HCT116 (cell line): ENCODE data around the gene RECQL5. TPM values are rescaled to one million over a fixed set of nuclear protein-coding genes. Genes with fewer than 3 reads are reported as not detected.

Experiments
- ATAC-seq: fragments of 200-7000 bp; cut with Tn5 transposase; 2 replicates; pipeline ENCODE4 v1.9.1; 2020; ENCODE audit warnings: mild to moderate bottlenecking, moderate library complexity
- BruUV-seq: library from RNA; stranded (reverse); fragments of 400-500 nt; replicated peaks from 2 replicates; lab custom pipeline; 2021; lab: Mats Ljungman, UMichigan
- CTCF ChIA-PET: fragments of 300-600 bp; sonication (Branson Sonifier 250); formaldehyde crosslinking; loops from one replicate; lab custom pipeline; 2021; ENCODE audit warnings: antibody characterized with exemption; lab: Charles Lee
- POLR2A ChIA-PET: fragments of 300-600, 350-600 bp; sonication (Branson Sonifier 250); formaldehyde crosslinking; loops from one replicate; lab custom pipeline; 2021; ENCODE audit warnings: antibody characterized with exemption; lab: Charles Lee
- RAD21 ChIA-PET, 2 experiments: fragments of 300-600 bp; sonication (Branson Sonifier 250); formaldehyde crosslinking; loops; one replicate each; lab custom pipeline; 2023; ENCODE audit warnings: low total read pairs in 2 of 2; ENCODE audit not compliant: uncharacterized antibody in 2 of 2, unreplicated experiment in 2 of 2, low non-redundant PET in 1 of 2; lab: Charles Lee
- DNase-seq: peaks from one replicate; pipeline ENCODE4 v3.0.0-alpha.2; 2010; ENCODE audit warnings: low read depth, low spot score
- H2AFZ ChIP-seq: fragments of 200-600 bp; shearing (Covaris generic), sonication (generic); 2 replicates; pipeline ENCODE4 v1.6.1; 2017; ENCODE audit warnings: low read depth, mixed run types, mixed read lengths, antibody characterized with exemption, low read length; ENCODE audit not compliant: poor library complexity, severe bottlenecking
- H3K27ac ChIP-seq: 2 replicates; pipeline ENCODE4 v1.5.1; 2012; ENCODE audit warnings: low read depth, low read length
- H3K27me3 ChIP-seq: fragments of 200-600 bp; sonication (generic); 2 replicates; pipeline ENCODE4 v1.6.1; 2016; ENCODE audit warnings: mixed run types, low read length, mixed read lengths; ENCODE audit not compliant: insufficient read depth
- H3K36me3 ChIP-seq, 2 experiments: fragments of 200-500 bp in 1 of 2; fragments of 200-600 bp in 1 of 2; sonication (Bioruptor generic) in 1 of 2; sonication (generic) in 1 of 2; 2 replicates each; pipeline versions ENCODE4 v1.5.1 to v1.6.1; 2014 to 2016; ENCODE audit warnings: low read length in 2 of 2, inconsistent platforms in 1 of 2, mixed read lengths in 1 of 2, mixed run types in 1 of 2; ENCODE audit not compliant: insufficient read depth in 2 of 2, control insufficient read depth in 1 of 2
- H3K4me1 ChIP-seq, 2 experiments: fragments of 200-600 bp in 1 of 2; sonication (generic) in 1 of 2; 2 replicates each; pipeline versions ENCODE4 v1.5.1 to v1.6.1; 2012 to 2017; ENCODE audit warnings: low read length in 2 of 2, inconsistent platforms in 1 of 2, mild to moderate bottlenecking in 1 of 2, mixed read lengths in 1 of 2, mixed run types in 1 of 2, moderate library complexity in 1 of 2; ENCODE audit not compliant: insufficient read depth in 2 of 2, control insufficient read depth in 1 of 2
- H3K4me2 ChIP-seq: fragments of 200-600 bp; sonication (generic); 2 replicates; pipeline ENCODE4 v1.6.1; 2017; ENCODE audit warnings: mixed run types, low read length, mixed read lengths
- H3K4me3 ChIP-seq, 2 experiments: fragments of 200-600 bp in 1 of 2; sonication (generic) in 1 of 2; replicated peaks in 1 of 2; 2 replicates each; pipeline ENCODE4 v1.5.1; 2011 to 2016; ENCODE audit warnings: low read length in 2 of 2, control low read depth in 1 of 2, low read depth in 1 of 2, mild to moderate bottlenecking in 1 of 2, mixed read lengths in 1 of 2, mixed run types in 1 of 2
- H3K79me2 ChIP-seq: fragments of 200-600 bp; sonication (generic); 2 replicates; pipeline ENCODE4 v1.6.1; 2017; ENCODE audit warnings: mild to moderate bottlenecking, mixed run types, low read length, moderate library complexity, mixed read lengths; ENCODE audit not compliant: insufficient read depth
- H3K9ac ChIP-seq: fragments of 200-600 bp; sonication (generic); 2 replicates; pipeline ENCODE4 v1.6.1; 2016; ENCODE audit warnings: low read length, mixed read lengths
- H3K9me2 ChIP-seq: fragments of 200-600 bp; sonication (generic), shearing (Covaris generic); 2 replicates; pipeline ENCODE4 v1.6.1; 2017; ENCODE audit warnings: mixed run types, mild to moderate bottlenecking, moderate library complexity; ENCODE audit not compliant: insufficient read depth
- H3K9me3 ChIP-seq, 2 experiments: fragments of 200-500 bp in 1 of 2; fragments of 200-600 bp in 1 of 2; sonication (Bioruptor generic) in 1 of 2; sonication (generic) in 1 of 2; 2 replicates each; pipeline ENCODE4 v1.6.1; 2014 to 2017; ENCODE audit warnings: low read length in 2 of 2, mixed read lengths in 2 of 2, inconsistent platforms in 1 of 2, low read depth in 1 of 2, mild to moderate bottlenecking in 1 of 2, mixed run types in 1 of 2, moderate library complexity in 1 of 2; ENCODE audit not compliant: control insufficient read depth in 1 of 2, insufficient read depth in 1 of 2
- H4K20me1 ChIP-seq: fragments of 200-600 bp; sonication (generic), shearing (Covaris generic); 2 replicates; pipeline ENCODE4 v1.6.1; 2017; ENCODE audit warnings: mixed run types, mild to moderate bottlenecking, moderate library complexity; ENCODE audit not compliant: insufficient read depth
- ATF3 ChIP-seq: IDR thresholded peaks from 2 replicates; pipeline ENCODE4 v1.6.1; 2012
- CBX3 ChIP-seq: IDR thresholded peaks from 2 replicates; pipeline ENCODE4 v1.6.1; 2012; ENCODE audit warnings: low read depth
- CEBPB ChIP-seq: IDR thresholded peaks from 2 replicates; pipeline ENCODE4 v1.6.1; 2012; ENCODE audit warnings: low read depth
- CTCF ChIP-seq, 3 experiments: fragments of 200-600 bp in 1 of 3; sonication (generic) in 1 of 3; IDR thresholded peaks in 2 of 3; conservative IDR thresholded peaks in 1 of 3; 2 replicates each; pipeline ENCODE4 v1.5.1; 2012 to 2017; ENCODE audit warnings: low read depth in 2 of 3, low read length in 2 of 3, antibody characterized with exemption in 1 of 3, borderline replicate concordance in 1 of 3, control low read depth in 1 of 3, mild to moderate bottlenecking in 1 of 3, mixed read lengths in 1 of 3, mixed run types in 1 of 3, moderate library complexity in 1 of 3; ENCODE audit not compliant: insufficient read depth in 1 of 3
- EGR1 ChIP-seq: IDR thresholded peaks from 2 replicates; pipeline ENCODE4 v1.6.1; 2012; ENCODE audit warnings: low read depth
- ELF1 ChIP-seq: IDR thresholded peaks from 2 replicates; pipeline ENCODE4 v1.6.1; 2012; ENCODE audit warnings: low read depth, borderline replicate concordance
- EZH2 ChIP-seq: fragments of 200-600 bp; sonication (generic); IDR thresholded peaks from 2 replicates; pipeline ENCODE4 v1.6.1; 2017; ENCODE audit warnings: antibody characterized with exemption, mixed run types
- EZH2phosphoT487 ChIP-seq: fragments of 200-600 bp; IDR thresholded peaks from 2 replicates; pipeline ENCODE4 v1.6.1; 2018; ENCODE audit warnings: antibody characterized with exemption, borderline replicate concordance
- FOSL1 ChIP-seq: IDR thresholded peaks from 2 replicates; pipeline ENCODE4 v1.6.1; 2012; ENCODE audit warnings: low read depth
- JUND ChIP-seq: IDR thresholded peaks from 2 replicates; pipeline ENCODE4 v1.6.1; 2012
- POLR2AphosphoS5 ChIP-seq: IDR thresholded peaks from 2 replicates; pipeline ENCODE4 v1.6.1; 2011; ENCODE audit warnings: mild to moderate bottlenecking, low read depth, low read length, moderate library complexity
- RAD21 ChIP-seq: IDR thresholded peaks from 2 replicates; pipeline ENCODE4 v1.6.1; 2012; ENCODE audit warnings: low read depth, mild to moderate bottlenecking
- SIN3A ChIP-seq: IDR thresholded peaks from 2 replicates; pipeline ENCODE4 v1.6.1; 2012; ENCODE audit warnings: low read depth
- SP1 ChIP-seq: IDR thresholded peaks from 2 replicates; pipeline ENCODE4 v1.6.1; 2012; ENCODE audit warnings: low read depth
- ZBTB33 ChIP-seq: IDR thresholded peaks from 2 replicates; pipeline ENCODE4 v1.6.1; 2011; ENCODE audit warnings: mild to moderate bottlenecking, low read length, moderate library complexity; ENCODE audit not compliant: insufficient replicate concordance; ENCODE audit errors: extremely low read depth
- ZFX ChIP-seq: fragments of 450-650 bp; IDR thresholded peaks from 2 replicates; pipeline ENCODE4 v1.6.1; 2017
- ZNF274 ChIP-seq: fragments of 200-500 bp; sonication (Bioruptor generic); IDR thresholded peaks from 2 replicates; pipeline ENCODE4 v1.6.1; 2014; ENCODE audit warnings: mild to moderate bottlenecking, low read depth, low read length, inconsistent platforms
- intact Hi-C: fragments of 100-400 bp; cut with micrococcal nuclease; formaldehyde crosslinking; loops from 2 replicates; pipeline ENCODE4 v1.10.0; 2022
- total RNA-seq: library from RNA; stranded (reverse); gene quantifications from one replicate; pipeline ENCODE4 v1.2.1, GENCODE V29; 2021; ENCODE audit not compliant: unreplicated experiment

Gene RECQL5
- total RNA-seq, 1 experiment from 2014 or later, result 83.3 TPM

- BruUV-seq, result no TSS peak
These were observed 38.3 kb upstream of the RECQL5 start for GRCh38 chr17:75704963-75705875.

More at GRCh38 chr17:75704963-75705875, 38.3 kb upstream of the RECQL5 start:
- TF ChIP-seq RAD21 (no peak), ZBTB33 (no peak), EGR1 (no peak), CTCF (IDR thresholded peaks at IDR 0.05 in 2 of 3, conservative IDR thresholded peaks at IDR 0.05 in 1 of 3; ENCODE audit: borderline replicate concordance in 1 of 3, insufficient read depth in 1 of 3, low read depth in 2 of 3, low read length in 2 of 3) (no peak), CEBPB (no peak), SP1 (no peak), CBX3 (no peak), EZH2 (no peak), SIN3A (no peak), ZFX (no peak), EZH2phosphoT487 (no peak), ELF1 (no peak), JUND (no peak), FOSL1 (no peak), ATF3 (no peak), ZNF274 (no peak), POLR2AphosphoS5 (no peak)
- TF ChIP-seq, all 23 proteins: peak for 0
- DNase-seq, result no peak
- intact Hi-C loops, result no loop called here
- ChIA-PET RAD21 (no interaction called here), CTCF (interaction anchor here (1.0 to 2.6 kb wide), 3 partner anchors 11 to 43 kb away, joined by 3 to 16 read pairs (median 3); no protein-coding TSS in a partner anchor), POLR2A (interaction anchor here (1.8 to 5.4 kb wide), 2 partner anchors 15 to 20 kb away, joined by 5 to 45 read pairs; partner anchors contain the start of gene ITGB4)
- peaks cover 26 to 70% of the 10 kb centered on the region in 2 experiments for H3K36me3 ChIP-seq
- ATAC-seq, result no peak
- peaks cover 9% of the 10 kb centered on the region for H3K79me2 ChIP-seq
- no peaks in the 10 kb centered on the region for H3K27me3 ChIP-seq
- H3K4me1 ChIP-seq, result peaks cover 63 to 98% of the 10 kb centered on the region in 2 experiments
- H2AFZ ChIP-seq, result no peak overlapping the region
- H3K4me2 ChIP-seq, result peak overlapping the region; percentile 86
- H3K9me3 ChIP-seq, result no peaks in the 10 kb centered on the region
- no peak overlapping the region for H3K9ac ChIP-seq
- no peaks in the 10 kb centered on the region for H3K9me2 ChIP-seq
- H4K20me1 ChIP-seq, result no peaks in the 10 kb centered on the region
- no peak overlapping the region for H3K4me3 ChIP-seq
- H3K27ac ChIP-seq, result peak overlapping the region; percentile 85; the same call in 1 of the 2 replicates
